Fibroblast of skin of left biceps (primary cell): Measurements from ENCODE around the gene ERAP2.
"Not testable (repeated sequence)": the region's sequence is repeated elsewhere in the genome, so short reads cannot be mapped to it uniquely, and the experiment has no call there.

Source experiments
- DNase-seq, 2 experiments: peaks; one replicate each; pipeline ENCODE4 v3.0.0-alpha.2; 2013; ENCODE audit warnings: low read depth in 2 of 2

ERAP2 gene

GRCh38 chr5:96896276-96896675 is 20.0 kb downstream of the ERAP2 start:
- DNase-seq = no peak

GRCh38 chr5:96896806-96897205 is 20.5 kb downstream of the ERAP2 start:
- no peak for DNase-seq

GRCh38 chr5:96901384-96901783 is 25.1 kb downstream of the ERAP2 start:
- no peak for DNase-seq

GRCh38 chr5:96901841-96902240 is 25.5 kb downstream of the ERAP2 start:
- no peak for DNase-seq

GRCh38 chr5:96902876-96903275 is 26.6 kb downstream of the ERAP2 start:
- no peak for DNase-seq

GRCh38 chr5:96903300-96903699 is 27.0 kb downstream of the ERAP2 start:
- no peak for DNase-seq

GRCh38 chr5:96904054-96904931 is 28.0 kb downstream of the ERAP2 start:
- no peak for DNase-seq

- DNase-seq = no peak
Observed at GRCh38 chr5:96905864-96906263, 29.6 kb downstream of the ERAP2 start.

- no peak for DNase-seq
Observed at GRCh38 chr5:96909003-96909402, 32.7 kb downstream of the ERAP2 start.

GRCh38 chr5:96909435-96909834 is 33.1 kb downstream of the ERAP2 start:
- no peak for DNase-seq

- no peak for DNase-seq
Observed at GRCh38 chr5:96911139-96911538, 34.8 kb downstream of the ERAP2 start.

GRCh38 chr5:96913233-96913632 is 36.9 kb downstream of the ERAP2 start:
- DNase-seq = no peak

GRCh38 chr5:96919754-96920197 is 43.5 kb downstream of the ERAP2 start:
- no peak for DNase-seq

- DNase-seq = no peak
Observed at GRCh38 chr5:96920744-96921355, 44.5 kb downstream of the ERAP2 start.

GRCh38 chr5:96922499-96923244 is 46.4 kb downstream of the ERAP2 start:
- DNase-seq = no peak

- no peak for DNase-seq
Observed at GRCh38 chr5:96924016-96924443, 47.7 kb downstream of the ERAP2 start.

- DNase-seq = no peak
Observed at GRCh38 chr5:96926276-96926675, 50.0 kb downstream of the ERAP2 start.

GRCh38 chr5:96927008-96927407 is 50.7 kb downstream of the ERAP2 start:
- no peak for DNase-seq

- DNase-seq = no peak
Observed at GRCh38 chr5:96928931-96929708, 52.8 kb downstream of the ERAP2 start.

- no peak for DNase-seq
Observed at GRCh38 chr5:96930058-96930457, 53.8 kb downstream of the ERAP2 start.

GRCh38 chr5:96930589-96930988 is 54.3 kb downstream of the ERAP2 start:
- no peak for DNase-seq

GRCh38 chr5:96931037-96931436 is 54.7 kb downstream of the ERAP2 start:
- not testable (repeated sequence) for DNase-seq
